ENCODE results near the gene CDC37L1. TPM values are rescaled to one million over a fixed set of nuclear protein-coding genes. Genes with fewer than 3 reads are reported as not detected.

Gene CDC37L1
- 8.7 to 15.5 TPM (median 11.4 TPM) in 3 replicates for polyA plus RNA-seq
- polyA plus RNA-seq (2011; ENCODE audit: low read depth), result 36.7 TPM
- polyA plus RNA-seq (2011; cell fraction: cytosol; rRNA removed), result 11.6 and 12.3 TPM in 2 replicates
- 5.5 and 9.1 TPM in 2 replicates for polyA plus RNA-seq (2011; cell fraction: nucleus; rRNA removed)
- 11.4 and 19.8 TPM in 2 replicates for polyA plus RNA-seq (2012; ENCODE audit: low replicate concordance)
- polyA minus RNA-seq, result 0.56 to 9.2 TPM (median 5.8 TPM) in 3 replicates
- 12.7 TPM for polyA minus RNA-seq (2011; cell fraction: cytosol; rRNA and poly(A)+ RNA removed)
- 3.7 and 5.0 TPM in 2 replicates for polyA minus RNA-seq (2011; cell fraction: nucleus; rRNA and poly(A)+ RNA removed)

GRCh38 chr9:4679268-4680172 lies at the start of gene CDC37L1:
Gene CDC37L1 (plus strand): TSS chr9:4679569. CDS start chr9:4679768, 199 bp downstream.
- Histone ChIP-seq H3K79me2 (ENCODE audit: control insufficient read depth, insufficient read depth, low read length) (peaks cover 33% of the 10 kb centered on the region), H3K4me2 (ENCODE audit: control insufficient read depth, extremely low read depth, insufficient read depth, low read depth, low read length) (peak within 1 kb of the TSS; percentile 90), H3K9me1 (ENCODE audit: control insufficient read depth, extremely low read depth, insufficient read depth, low read length) (no peaks in the 10 kb centered on the region), H3K9ac (ENCODE audit: control insufficient read depth, extremely low read depth, insufficient read depth, low read length) (peak within 1 kb of the TSS; percentile 81), H3K27ac (ENCODE audit: control insufficient read depth, insufficient read depth, low read length) (peak within 1 kb of the TSS; percentile 94), H3K4me3 (ENCODE audit: control insufficient read depth in 2 of 3, extremely low read depth in 1 of 3, insufficient read depth in 2 of 3, low read depth in 1 of 3, low read length in 3 of 3) (peak within 1 kb of the TSS; percentile 74 to 88 (median 81)), H4K20me1 (ENCODE audit: control insufficient read depth, extremely low read depth, insufficient read depth, low read length) (no peaks in the 10 kb centered on the region), H2AFZ (ENCODE audit: control insufficient read depth, low read length) (peak within 1 kb of the TSS; percentile 90), H3K27me3 (ENCODE audit: control insufficient read depth, extremely low read depth, insufficient read depth, low read length) (no peaks in the 10 kb centered on the region), H3K4me1 (ENCODE audit: control insufficient read depth, extremely low read depth, insufficient read depth, low read length) (peaks cover 12% of the 10 kb centered on the region), H3K9me3 (ENCODE audit: control insufficient read depth, low read depth, low read length) (no peaks in the 10 kb centered on the region), H3K36me3 (ENCODE audit: control insufficient read depth in 2 of 2, extremely low read depth in 1 of 2, insufficient read depth in 2 of 2, low read length in 2 of 2) (no peaks in the 10 kb centered on the region)
- TF ChIP-seq EZH2 (IDR thresholded peaks at IDR 0.05; ENCODE audit: low read length), result no peak
- TF ChIP-seq CTCF (optimal IDR thresholded peaks at IDR 0.05 in 1 of 3, IDR thresholded peaks at IDR 0.05 in 1 of 3, conservative IDR thresholded peaks at IDR 0.05 in 1 of 3; ENCODE audit: extremely low read depth in 1 of 3, insufficient read depth in 2 of 3, low read length in 3 of 3), result peak; percentile 31 to 65 (median 37)
- dilution Hi-C loops (cut with MboI; ENCODE audit: extremely low pct_ligation_motif_present, low sequenced_read_pairs), result no loop called here
- DNase-seq (ENCODE audit: low read depth, low spot score) (peak; percentile 64), FAIRE-seq (peak; percentile 79)

- Histone ChIP-seq H3K9me1 (ENCODE audit: control insufficient read depth, extremely low read depth, insufficient read depth, low read length) (no peaks in the 10 kb centered on the region), H4K20me1 (ENCODE audit: control insufficient read depth, extremely low read depth, insufficient read depth, low read length) (no peaks in the 10 kb centered on the region), H3K4me3 (ENCODE audit: control insufficient read depth in 2 of 3, extremely low read depth in 1 of 3, insufficient read depth in 2 of 3, low read depth in 1 of 3, low read length in 3 of 3) (no peak overlapping the region), H3K27me3 (ENCODE audit: control insufficient read depth, extremely low read depth, insufficient read depth, low read length) (no peaks in the 10 kb centered on the region), H2AFZ (ENCODE audit: control insufficient read depth, low read length) (no peak overlapping the region), H3K36me3 (ENCODE audit: control insufficient read depth in 2 of 2, extremely low read depth in 1 of 2, insufficient read depth in 2 of 2, low read length in 2 of 2) (no peaks in the 10 kb centered on the region), H3K9ac (ENCODE audit: control insufficient read depth, extremely low read depth, insufficient read depth, low read length) (no peak overlapping the region), H3K27ac (ENCODE audit: control insufficient read depth, insufficient read depth, low read length) (no peak overlapping the region), H3K9me3 (ENCODE audit: control insufficient read depth, low read depth, low read length) (no peaks in the 10 kb centered on the region), H3K4me2 (ENCODE audit: control insufficient read depth, extremely low read depth, insufficient read depth, low read depth, low read length) (no peak overlapping the region), H3K4me1 (ENCODE audit: control insufficient read depth, extremely low read depth, insufficient read depth, low read length) (no peaks in the 10 kb centered on the region), H3K79me2 (ENCODE audit: control insufficient read depth, insufficient read depth, low read length) (no peaks in the 10 kb centered on the region)
- dilution Hi-C loops (cut with MboI; ENCODE audit: extremely low pct_ligation_motif_present, low sequenced_read_pairs), result no loop called here
- no peak for TF ChIP-seq EZH2 (IDR thresholded peaks at IDR 0.05; ENCODE audit: low read length)
- no peak for TF ChIP-seq CTCF (optimal IDR thresholded peaks at IDR 0.05 in 1 of 3, IDR thresholded peaks at IDR 0.05 in 1 of 3, conservative IDR thresholded peaks at IDR 0.05 in 1 of 3; ENCODE audit: extremely low read depth in 1 of 3, insufficient read depth in 2 of 3, low read length in 3 of 3)
- FAIRE-seq (no peak), DNase-seq (ENCODE audit: low read depth, low spot score) (no peak)
These were observed 48.5 kb upstream of the CDC37L1 start for GRCh38 chr9:4630836-4631235.
